OCI-LY3 (cell line): ENCODE measurements around the gene FUOM.

Experiments
- CTCF ChIP-seq: fragments of 200-600, 300-600 bp; sonication (generic); IDR thresholded peaks from 2 replicates; pipeline ENCODE4 v1.5.1; 2014; ENCODE audit warnings: antibody characterized with exemption, low read length, low read depth
- EZH2phosphoT487 ChIP-seq: fragments of 200-600 bp; shearing (Covaris generic); IDR thresholded peaks from 2 replicates; pipeline ENCODE4 v1.6.1; 2018; ENCODE audit warnings: antibody characterized with exemption, mixed run types, low read depth

DNA sequence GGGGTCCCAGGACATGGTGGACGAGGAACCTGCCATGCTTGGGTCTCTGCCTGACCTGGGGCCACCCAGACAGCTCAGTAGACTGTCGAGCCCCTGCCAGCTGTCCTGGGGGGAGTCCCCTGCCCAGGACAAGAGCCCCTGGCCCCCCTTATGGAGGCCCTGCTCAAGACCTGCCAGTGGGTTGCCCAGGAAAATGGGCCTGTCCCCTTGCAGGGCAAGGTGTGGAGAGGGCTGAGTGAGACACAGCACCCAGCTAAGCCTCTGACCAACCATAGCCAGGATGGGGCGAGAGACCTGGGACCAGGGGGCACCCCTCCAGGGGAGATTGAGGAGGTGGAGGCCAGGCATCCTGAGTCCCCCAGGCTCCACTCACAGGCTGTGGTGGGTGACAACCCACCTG lies 1.8 kb downstream of the FUOM start:
- TF ChIP-seq CTCF (no peak), EZH2phosphoT487 (no peak)
